GM21447 (cell line): Measurements from ENCODE around the gene POU5F1.
"Not testable (repeated sequence)": the region's sequence is repeated elsewhere in the genome, so short reads cannot be mapped to it uniquely, and the experiment has no call there.

Source experiments
- ATAC-seq: cut with Tn5 transposase; IDR thresholded peaks from one replicate; pipeline ENCODE4 v1.9.1; 2021; ENCODE audit not compliant: unreplicated experiment

Gene POU5F1

GRCh38 chr6:31192431-31193105 is 22.1 kb upstream of the POU5F1 start:
- ATAC-seq = not testable (repeated sequence)

GRCh38 chr6:31190488-31190887 is 20.0 kb upstream of the POU5F1 start:
- peak; percentile 84 for ATAC-seq

GRCh38 chr6:31189223-31189622 is 18.7 kb upstream of the POU5F1 start:
- not testable (repeated sequence) for ATAC-seq

- ATAC-seq = no peak
Measured at GRCh38 chr6:31187780-31188194, 17.3 kb upstream of the POU5F1 start.

- no peak for ATAC-seq
Measured at GRCh38 chr6:31186052-31186734, 15.7 kb upstream of the POU5F1 start.

- not testable (repeated sequence) for ATAC-seq
Measured at GRCh38 chr6:31185695-31186051, 15.2 kb upstream of the POU5F1 start.

- ATAC-seq = not testable (repeated sequence)
Measured at GRCh38 chr6:31183859-31184258, 13.4 kb upstream of the POU5F1 start.

- not testable (repeated sequence) for ATAC-seq
Measured at GRCh38 chr6:31183287-31183686, 12.8 kb upstream of the POU5F1 start.

GRCh38 chr6:31180500-31180899 is 10.0 kb upstream of the POU5F1 start:
- ATAC-seq = no peak

- no peak for ATAC-seq
Measured at GRCh38 chr6:31179896-31180295, 9.4 kb upstream of the POU5F1 start.

GRCh38 chr6:31179042-31179386 is 8.5 kb upstream of the POU5F1 start:
- ATAC-seq = no peak

GRCh38 chr6:31178143-31179041 is 7.9 kb upstream of the POU5F1 start:
- ATAC-seq = no peak

- no peak for ATAC-seq
Measured at GRCh38 chr6:31175971-31176370, 5.5 kb upstream of the POU5F1 start.

- ATAC-seq = no peak
Measured at GRCh38 chr6:31174378-31174777, 3.9 kb upstream of the POU5F1 start.

GRCh38 chr6:31173406-31173805 is 2.9 kb upstream of the POU5F1 start:
- no peak for ATAC-seq

- no peak for ATAC-seq
Measured at GRCh38 chr6:31172973-31173384, 2.5 kb upstream of the POU5F1 start.

- ATAC-seq = no peak
Measured at GRCh38 chr6:31171931-31172905, 1.7 kb upstream of the POU5F1 start.

GRCh38 chr6:31170987-31171671 is 647 bp upstream of the POU5F1 start:
- no peak for ATAC-seq

GRCh38 chr6:31169858-31170599 is 453 bp downstream of the POU5F1 start:
- ATAC-seq = not testable (repeated sequence)
